ENCODE measurements around the gene IL3.

The IL3 gene

DNA sequence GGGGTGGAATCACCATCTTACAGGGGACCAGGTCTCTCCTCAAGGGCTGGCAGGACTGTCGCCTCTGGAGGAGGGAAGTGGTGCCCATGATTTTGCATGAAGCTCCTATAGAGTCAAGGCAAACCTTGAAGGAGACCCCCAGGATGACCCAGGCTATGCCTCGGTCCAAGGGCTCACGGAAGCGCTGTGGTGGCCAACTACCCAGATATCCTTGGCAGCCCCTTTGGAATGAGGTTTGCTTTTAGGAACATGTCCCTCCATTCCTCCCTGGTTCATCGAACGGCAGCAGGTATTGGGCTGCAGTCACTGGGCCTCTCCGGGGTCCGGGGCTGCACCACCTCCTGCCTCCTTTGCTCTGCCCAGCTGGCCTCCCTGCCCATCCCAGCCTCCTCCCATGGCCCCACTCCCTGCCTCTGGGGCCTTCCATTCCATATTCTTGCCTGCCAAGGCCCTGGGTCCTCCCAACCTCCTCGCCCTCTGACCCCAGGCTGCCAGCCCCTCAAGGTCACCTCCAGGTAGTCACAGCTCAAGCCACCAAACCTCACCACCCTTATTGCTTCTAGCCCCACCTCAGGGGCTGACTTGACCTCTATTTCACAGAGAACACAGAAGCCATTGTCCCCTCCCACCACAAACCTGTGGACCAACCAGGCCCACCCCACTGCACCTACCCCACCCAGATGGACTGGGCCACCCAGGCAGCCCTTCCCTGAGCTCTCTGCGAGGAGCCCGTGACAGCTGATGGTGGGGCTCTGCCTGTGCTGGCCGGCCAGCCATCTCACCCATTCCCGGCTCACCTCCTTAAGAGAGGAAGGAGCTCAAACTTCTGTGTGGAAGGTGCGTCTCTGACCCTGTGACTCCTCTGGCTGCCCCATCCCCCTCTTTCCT, 3.6 kb upstream of the IL3 start:
- DNase-seq (ENCODE audit: extremely low read depth in 1 of 2, low read depth in 1 of 2): no peak

DNA sequence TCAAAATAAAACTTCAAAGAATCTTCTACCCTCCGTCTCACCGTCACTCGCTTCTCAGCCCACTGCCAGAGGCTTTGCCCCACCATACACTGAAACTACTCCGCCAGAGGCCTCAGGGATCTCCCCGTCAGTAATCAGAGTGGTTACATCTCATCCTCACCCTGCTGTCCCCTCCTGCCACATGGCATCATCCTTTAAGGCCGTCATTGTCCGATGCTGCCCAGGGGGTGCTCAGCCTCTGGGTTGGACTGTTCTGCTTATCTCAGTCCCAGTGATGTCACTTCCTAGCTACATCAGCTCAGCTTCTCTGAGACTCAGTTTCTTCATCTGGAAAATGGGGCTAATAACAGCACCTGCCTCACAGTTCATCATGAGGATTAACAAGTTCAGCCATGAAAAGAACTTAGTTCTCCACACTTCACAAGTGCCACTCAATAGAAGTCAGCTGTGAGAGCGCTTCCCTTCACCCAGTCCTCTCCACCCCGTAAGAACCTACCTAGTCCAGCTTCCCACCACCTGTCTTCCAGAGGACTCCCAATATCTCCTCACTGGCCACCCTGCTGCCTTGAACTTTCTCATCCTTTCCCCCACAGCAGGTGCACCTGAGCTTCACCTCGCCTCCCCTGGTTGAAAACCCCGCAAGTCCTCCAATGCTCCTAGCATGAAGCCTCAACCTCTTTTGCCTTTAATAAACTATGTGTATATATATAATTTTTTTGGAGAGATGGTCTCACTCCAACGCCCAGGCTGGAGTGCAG, 2.8 kb upstream of the IL3 start:
- no peak for DNase-seq (ENCODE audit: extremely low read depth in 1 of 2, low read depth in 1 of 2)

DNA sequence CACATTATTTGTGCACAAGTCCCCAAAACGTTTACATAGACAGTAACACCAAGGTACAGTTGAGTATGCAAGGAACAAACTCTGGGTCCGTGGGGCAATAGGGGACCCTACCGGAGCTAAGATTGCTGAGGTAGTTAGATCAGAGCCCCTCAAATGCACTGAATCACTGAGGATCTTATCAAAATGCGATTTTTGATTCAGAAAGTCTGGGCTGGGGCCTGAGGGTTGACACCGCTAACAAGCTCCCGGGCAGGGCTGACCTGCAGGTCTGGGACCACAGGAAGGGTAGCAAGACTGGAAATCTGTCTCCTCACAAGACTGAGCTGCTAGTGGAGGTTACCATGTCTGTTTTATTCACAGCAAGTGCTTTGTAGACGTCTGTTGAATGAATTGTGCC, 1.8 kb upstream of the IL3 start:
- no peak for DNase-seq (ENCODE audit: extremely low read depth in 1 of 2, low read depth in 1 of 2)

DNA sequence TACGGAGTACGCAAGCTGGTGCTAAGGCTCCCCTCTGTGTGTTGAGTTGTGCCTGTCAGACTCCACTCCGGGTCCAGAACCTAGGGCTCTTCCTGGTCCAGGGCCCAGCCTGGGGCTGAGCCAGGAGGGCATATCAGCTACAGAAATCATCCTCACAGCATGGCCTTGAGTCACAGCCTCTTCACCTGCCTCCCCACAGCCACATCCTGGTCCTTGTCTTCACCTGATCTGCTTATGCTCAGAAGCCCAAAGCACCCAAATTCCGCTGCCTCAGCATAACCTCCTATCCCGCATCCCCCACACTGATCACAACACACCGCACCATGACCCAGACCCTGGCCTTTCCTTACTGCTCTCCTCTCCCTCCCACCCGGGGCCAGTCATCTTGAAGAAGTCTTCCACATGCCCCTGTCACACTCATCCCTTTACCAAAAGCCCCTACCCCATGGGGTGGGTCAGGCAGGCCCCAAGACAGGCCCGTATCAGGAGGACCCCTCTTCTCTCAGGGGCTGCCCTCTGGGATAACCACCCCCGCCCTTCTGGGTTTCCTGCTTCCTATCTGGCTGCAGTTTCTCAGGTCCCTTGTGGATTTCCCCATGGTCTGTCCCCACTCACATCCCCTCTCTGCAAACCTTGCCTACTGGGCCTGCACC, 1.3 kb upstream of the IL3 start:
- DNase-seq (ENCODE audit: extremely low read depth in 1 of 2, low read depth in 1 of 2): no peak

DNA sequence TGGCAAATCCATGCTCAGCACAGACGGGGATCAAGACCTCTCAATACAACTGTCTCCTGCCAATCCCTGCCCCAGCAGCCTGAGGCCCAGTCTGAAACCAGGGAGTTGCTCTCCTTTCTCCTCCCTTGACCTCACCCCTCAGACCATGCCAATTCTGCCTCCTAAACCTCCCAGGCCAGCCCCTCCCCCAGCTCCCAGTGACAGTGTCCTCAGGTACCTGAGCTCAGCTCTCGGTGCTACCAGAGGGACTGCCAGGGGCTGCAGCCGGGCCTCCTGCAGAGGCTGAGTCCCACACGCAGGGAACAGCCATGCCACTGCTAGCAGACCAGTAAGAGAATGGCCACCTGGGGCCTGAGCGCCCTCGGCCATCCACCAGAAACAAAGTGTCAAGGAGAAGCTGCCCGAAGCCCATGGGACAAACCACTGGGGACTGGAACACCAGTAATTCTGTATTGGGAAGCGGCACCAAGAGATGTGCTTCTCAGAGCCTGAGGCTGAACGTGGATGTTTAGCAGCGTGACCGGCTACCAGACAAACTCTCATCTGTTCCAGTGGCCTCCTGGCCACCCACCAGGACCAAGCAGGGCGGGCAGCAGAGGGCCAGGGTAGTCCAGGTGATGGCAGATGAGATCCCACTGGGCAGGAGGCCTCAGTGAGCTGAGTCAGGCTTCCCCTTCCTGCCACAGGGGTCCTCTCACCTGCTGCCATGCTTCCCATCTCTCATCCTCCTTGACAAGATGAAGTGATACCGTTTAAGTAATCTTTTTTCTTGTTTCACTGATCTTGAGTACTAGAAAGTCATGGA, 557 bp upstream of the IL3 start:
- DNase-seq (ENCODE audit: extremely low read depth in 1 of 2, low read depth in 1 of 2): no peak

DNA sequence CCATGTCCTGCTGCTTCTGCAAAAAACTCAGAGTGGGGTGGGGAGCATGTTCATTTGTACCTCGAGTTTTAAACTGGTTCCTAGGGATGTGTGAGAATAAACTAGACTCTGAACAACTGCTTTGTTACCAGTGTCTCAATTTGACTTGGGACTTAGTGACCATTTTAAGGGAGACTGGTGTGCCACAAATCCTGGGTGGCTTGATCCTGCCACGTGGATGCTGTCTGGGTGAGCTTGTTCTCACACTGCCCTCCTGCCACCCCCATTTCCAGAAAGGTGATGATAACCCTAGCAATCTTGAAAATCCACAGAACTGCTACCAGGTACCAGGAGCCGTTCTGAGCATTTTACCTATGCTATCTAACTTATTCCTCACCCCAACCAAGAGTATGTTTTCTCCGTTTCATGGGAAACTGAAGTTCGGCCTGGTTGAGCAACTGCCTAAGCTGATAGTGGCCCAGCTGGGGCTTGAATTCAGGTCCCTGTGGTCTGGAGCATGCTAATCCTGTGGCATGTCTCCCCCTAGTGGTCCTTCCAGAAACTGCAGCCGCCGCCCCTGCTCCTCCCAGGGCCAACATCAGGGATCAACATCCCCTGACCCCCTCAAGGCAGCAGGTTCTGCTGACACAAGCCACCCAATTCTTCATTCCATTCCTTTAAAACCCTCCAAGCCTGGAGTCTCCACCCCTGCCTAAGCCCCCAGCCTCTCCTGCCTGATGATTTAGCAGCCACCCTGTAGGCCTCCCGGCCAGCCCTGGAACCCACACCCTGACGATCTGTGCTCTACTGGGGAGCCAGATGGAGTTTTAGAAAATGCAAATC, 2.8 kb downstream of the IL3 start:
- peak in 1 of 2 donors; percentile 72 for DNase-seq (ENCODE audit: extremely low read depth in 1 of 2, low read depth in 1 of 2)

DNA sequence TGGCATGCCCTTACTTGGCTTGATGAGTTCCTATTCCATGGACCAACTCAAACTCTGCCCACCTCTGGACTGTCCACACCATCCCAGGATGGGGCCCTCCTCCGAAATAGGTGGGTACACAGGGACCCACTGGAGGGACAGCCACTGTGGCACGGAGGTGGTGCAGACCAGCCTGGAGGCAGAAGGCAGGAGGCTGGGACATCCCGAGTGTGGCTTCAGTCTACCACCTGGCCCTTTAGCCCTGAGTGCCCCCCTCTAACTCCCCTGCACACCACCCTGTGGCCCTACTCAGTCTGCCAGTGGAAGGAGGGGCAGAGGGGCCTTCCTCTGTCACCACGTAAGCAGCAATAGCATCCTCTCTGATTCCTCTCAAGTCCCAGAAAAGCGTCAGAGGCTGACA, 3.7 kb downstream of the IL3 start:
- no peak for DNase-seq (ENCODE audit: extremely low read depth in 1 of 2, low read depth in 1 of 2)

DNA sequence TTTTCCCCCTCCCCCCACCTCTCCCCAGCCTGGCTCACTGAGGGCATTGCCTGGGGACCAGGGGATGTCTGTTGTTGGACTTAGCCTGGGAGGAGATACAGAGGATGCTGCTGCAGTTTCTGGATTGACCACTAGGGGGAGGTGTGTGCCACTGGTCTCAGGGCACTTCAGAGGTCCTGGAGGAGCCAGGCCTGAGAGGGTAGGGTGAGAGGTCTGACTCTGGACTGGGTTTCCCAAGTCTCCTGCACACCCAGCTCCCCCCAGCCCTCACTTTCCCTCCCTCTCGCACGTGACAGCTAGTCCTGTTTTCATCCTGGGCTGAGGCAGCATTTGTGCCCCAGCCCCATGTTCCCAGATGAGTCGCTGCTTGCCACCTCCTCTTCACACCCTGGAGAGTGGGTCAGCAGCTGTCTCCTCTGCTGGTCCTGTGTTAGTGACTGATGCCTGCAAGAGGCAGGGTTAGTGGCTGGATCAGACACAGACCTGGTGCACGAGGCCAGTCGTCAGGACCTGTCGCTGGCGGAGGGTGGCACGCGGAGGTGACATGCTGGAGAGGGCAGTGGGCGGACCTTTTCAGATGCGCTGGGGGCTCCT, 4.4 kb downstream of the IL3 start:
- peak in 1 of 2 donors; percentile 75 for DNase-seq (ENCODE audit: extremely low read depth in 1 of 2, low read depth in 1 of 2)

DNA sequence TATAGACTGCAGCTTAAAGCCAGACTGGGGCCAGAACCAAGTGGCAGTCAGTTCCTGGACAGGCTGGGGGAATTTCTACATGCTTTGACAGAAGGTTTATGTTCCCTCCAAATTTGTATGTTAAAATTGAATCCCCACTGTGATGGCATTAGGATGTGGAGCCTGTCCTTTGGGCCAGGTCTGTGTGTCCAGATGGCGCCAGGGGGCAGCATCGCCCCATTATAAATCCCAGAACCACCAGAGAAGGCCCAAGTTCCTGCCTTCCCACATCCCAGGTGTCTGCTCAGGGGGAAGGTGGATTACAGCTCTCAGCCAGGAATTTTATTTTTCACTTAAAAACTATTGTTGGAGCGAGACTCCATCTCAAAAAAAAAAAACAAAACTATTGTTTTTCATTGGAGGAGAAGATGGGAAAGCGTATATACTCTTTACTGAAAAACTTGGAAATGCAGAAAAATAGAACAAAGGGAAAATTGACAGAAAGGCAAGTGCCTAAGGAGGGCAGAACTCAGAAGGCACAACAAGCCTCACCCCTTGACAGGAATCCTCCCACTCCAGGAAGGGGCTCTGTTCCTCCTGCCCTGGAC, 5.0 kb downstream of the IL3 start:
- no peak for DNase-seq (ENCODE audit: extremely low read depth in 1 of 2, low read depth in 1 of 2)

DNA sequence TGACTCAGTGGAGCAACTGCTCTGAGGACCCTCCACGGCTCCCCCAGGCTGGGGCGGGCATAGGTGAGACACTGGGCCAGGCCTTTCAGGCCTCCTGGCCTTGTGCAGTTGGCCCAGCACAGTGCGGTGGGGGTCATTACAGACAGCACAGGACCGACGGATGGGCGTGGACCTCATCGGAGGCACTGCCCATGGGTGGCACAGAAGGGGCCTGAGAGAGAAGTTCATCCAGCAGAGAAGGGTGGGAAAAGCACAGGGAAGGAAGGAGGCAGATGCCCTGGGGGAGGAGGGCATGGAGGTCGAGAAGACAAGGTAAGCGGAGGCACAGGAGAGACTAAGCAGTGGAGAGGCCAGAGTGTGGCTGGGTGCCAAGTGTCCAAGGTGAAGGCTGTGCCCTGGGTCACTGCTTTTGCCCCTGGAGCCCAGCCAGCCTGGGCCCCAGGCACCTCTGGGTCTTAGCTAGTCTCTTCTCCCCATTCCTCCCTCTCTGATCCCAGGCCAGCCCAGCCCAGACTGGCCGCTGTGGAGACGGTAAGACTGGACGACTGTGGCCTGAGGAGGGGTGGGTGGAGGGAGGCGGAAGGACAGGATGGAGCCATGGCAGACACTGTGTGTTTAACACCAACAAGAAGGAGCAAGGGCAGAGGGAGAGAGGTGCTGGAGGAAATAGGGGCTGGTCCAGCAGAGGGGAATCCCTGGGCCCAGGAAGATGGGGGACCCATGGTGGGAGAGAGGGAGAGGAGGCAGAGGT, 5.7 kb downstream of the IL3 start:
- no peak for DNase-seq (ENCODE audit: extremely low read depth in 1 of 2, low read depth in 1 of 2)

DNA sequence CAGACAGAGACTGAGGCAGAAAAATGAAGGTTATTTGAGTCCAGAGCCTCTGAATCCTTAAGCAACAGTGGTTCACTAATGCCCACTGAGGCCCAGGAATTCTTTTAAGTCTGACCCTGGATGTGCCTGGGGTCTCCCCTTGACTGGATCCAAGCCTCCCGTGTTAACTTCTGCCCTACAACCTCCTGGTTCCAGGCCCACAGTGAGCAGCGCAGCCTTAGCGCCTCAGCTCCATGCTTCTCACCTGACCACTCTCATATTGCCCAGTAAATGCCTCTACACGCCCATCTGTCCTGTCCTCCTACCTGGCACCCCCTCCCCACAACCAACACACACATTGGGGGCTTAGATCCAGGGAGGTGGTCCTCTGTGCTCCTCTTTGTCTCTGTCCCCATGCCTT, 6.4 kb downstream of the IL3 start:
- DNase-seq (ENCODE audit: extremely low read depth in 1 of 2, low read depth in 1 of 2): no peak

DNA sequence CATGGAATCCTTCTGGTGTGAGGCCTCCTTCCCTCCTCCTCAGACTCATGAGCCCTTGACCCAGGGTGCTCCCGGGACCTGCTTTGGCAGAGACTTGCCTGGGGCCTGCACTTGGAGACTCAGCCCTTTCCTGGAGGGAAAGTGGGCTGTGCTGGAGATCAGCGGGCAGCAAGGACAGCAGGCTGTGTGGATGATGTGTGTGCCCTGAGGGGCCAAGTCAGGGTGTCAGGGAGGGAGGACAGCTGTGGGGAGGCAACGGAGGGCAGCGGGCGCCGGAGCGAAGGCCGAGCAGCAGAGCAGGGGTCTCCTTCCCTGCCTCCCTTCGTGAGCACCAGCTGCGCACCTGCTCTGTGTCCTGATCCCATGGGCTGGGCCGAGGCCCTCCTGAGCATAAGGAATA, 7.0 kb downstream of the IL3 start:
- no peak for DNase-seq (ENCODE audit: extremely low read depth in 1 of 2, low read depth in 1 of 2)

DNA sequence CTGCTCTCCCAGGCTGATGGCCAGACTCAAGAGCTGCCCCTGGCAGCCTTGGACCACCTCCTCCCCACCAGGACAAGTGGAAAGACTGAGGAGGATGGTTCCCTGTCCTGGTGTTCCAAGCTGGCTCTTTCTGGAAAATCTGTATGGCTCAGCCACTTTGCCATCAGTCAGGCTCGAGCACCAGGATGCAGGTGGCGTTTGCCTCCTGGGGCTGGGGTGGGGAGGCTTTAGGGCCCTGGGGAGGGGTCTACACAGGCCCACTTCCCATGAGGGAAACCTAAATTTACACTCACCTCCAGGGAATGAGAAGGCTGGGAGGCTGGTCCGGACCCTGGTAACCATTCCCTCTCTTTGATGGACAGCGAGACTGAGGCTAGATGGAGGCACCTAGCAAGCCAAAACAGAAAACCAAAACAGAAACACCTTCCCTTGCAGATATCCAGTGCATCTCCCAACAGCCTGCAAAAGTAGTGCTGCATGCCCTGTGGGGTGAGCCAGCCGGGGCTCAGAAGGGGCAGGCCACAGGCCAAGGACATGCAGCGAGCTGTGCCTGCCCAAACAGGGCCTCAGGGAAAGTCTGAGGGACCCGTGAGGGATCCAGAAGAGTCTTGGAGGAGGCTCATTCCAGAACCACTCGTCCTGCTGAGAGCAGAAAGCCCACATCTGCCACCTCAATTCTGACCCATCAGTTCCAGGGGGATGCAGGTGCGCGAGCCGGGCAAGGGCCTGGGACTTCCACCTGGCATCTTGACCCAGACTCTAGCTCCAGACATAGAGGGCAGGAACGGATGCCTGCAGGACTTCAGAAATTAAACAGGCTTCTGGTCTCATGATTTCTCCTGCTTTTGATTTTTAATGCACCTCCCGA, 7.7 kb downstream of the IL3 start:
- no peak for DNase-seq (ENCODE audit: extremely low read depth in 1 of 2, low read depth in 1 of 2)

DNA sequence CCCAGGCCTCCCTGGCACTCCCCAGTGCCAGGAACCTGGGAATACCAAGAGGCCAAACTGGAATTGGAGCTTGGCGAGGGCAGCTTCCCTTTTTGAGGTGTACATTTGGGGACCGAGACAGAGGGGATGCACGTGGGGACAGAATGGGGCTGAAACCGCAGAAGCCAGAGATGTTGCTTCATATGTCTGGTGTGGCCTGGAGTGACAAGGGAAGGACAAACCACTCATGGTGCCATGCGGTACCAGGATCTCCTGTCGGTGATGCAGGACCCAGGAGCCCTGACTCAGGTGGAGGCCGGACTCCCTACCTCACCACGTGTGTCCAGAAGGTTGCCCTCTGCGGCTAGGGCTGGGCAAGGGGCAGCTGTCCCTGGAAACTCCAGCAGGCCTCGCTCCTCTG, 9.1 kb downstream of the IL3 start:
- DNase-seq (ENCODE audit: extremely low read depth in 1 of 2, low read depth in 1 of 2): no peak

DNA sequence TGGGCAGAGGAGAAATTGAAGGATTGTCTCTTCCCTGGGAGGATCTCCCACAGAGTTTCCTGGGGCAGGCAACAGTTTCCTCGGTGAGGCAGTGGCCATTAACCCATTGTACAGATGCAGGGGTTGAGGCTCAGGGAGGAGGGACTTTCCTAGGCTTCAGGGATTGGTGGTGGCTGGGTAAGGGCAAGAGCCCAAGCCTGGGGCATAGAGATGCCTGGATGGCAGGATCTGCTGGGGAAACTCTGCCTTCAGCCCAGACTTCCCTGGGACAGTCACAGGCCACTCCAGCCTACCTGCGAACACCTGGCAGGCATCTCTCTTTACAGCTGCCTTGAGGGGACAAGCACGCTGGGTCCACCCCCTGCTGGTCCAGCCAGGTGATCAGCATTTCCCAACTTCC, 9.5 kb downstream of the IL3 start:
- DNase-seq (ENCODE audit: extremely low read depth in 1 of 2, low read depth in 1 of 2): no peak

DNA sequence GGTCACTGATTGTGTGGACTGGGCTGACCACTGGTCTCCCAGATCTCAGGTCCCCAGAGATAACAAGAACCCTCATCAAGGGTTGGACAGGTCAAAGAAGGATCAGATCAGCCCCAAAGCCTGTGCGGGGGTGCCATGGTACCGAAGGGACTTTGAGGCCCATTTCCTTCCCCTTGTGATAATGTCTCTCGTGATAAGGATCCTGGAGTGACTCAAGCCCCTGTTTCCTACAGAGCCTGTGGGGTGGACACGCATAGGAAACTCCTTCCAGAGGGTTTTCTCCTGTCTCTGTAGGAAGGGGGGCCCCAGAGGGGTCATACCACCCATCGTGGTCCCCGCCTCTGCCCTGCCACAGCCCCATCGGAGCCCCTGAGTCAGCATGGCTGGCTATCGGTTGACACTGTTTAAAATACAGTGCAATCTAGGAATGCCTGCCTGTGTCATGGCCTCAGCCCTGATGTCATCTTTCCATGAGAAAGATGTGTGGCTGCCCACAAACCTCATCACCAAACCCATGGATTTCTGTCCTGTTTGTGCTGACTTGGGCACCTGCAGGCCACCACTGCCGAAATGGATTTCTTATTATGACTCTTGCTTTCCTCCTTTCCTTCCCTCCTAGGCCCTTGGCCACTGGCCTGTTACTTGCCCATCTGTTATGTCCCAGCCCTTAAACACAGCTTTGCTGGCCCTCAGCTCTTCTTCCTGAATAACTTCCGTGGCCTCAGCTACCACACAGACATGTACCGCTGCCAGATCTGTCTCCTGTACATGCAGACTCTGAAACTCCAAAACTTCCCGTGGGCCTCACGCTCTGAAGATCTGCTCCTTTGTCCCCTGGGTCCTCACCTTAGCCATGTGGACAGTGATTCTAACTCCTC, 10.2 kb downstream of the IL3 start:
- peak in 1 of 2 donors; percentile 76 for DNase-seq (ENCODE audit: extremely low read depth in 1 of 2, low read depth in 1 of 2)

DNA sequence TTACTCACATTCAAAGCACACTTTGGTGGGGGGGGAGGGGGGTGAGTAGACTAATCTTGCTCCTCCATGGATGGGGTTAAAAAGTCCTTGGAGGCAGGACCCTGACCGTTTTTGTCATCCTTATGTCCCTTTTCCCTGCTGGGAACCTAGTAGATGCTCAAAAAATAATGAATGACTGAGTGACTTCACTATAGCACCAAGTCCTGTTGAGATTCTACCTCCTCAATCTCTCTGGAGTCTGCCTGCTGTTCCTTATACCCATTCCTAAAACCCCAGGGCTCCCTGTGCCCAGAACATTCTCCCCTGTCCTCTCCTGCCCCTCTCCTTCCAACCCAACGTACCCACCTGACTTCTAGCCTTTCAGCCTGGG, 10.9 kb downstream of the IL3 start:
- DNase-seq (ENCODE audit: extremely low read depth in 1 of 2, low read depth in 1 of 2): no peak
